Measurements from ENCODE around the gene CNBP.
A peak's percentile ranks its signal among the peaks of the same experiment; 100 is the strongest.

Gene CNBP

GRCh38 chr3:129121016-129121791, 62.5 kb downstream of the CNBP start:
- H3K4me1 ChIP-seq (ENCODE audit: control insufficient read depth, insufficient read depth, low read length, poor library complexity, severe bottlenecking), result peaks cover 35% of the 10 kb centered on the region
- H3K9me3 ChIP-seq (ENCODE audit: control insufficient read depth, low read length), result no peaks in the 10 kb centered on the region
- DNase-seq, result no peak

GRCh38 chr3:129120254-129121004, 63.3 kb downstream of the CNBP start:
- no peaks in the 10 kb centered on the region for H3K36me3 ChIP-seq (ENCODE audit: control insufficient read depth, insufficient read depth, low read length)
- DNase-seq, result peak; percentile 79 to 87 (median 83)
- no peaks in the 10 kb centered on the region for H3K27me3 ChIP-seq (replicated peaks; ENCODE audit: control insufficient read depth, insufficient read depth, low read length, poor library complexity, severe bottlenecking)
- peaks cover 35% of the 10 kb centered on the region for H3K4me1 ChIP-seq (ENCODE audit: control insufficient read depth, insufficient read depth, low read length, poor library complexity, severe bottlenecking)
- H3K4me3 ChIP-seq (ENCODE audit: insufficient read depth, low read depth, low read length, poor library complexity, severe bottlenecking), result peak overlapping the region; percentile 76
- H3K27ac ChIP-seq (ENCODE audit: insufficient read depth, low read length, poor library complexity, severe bottlenecking), result peak overlapping the region; percentile 89
- no peaks in the 10 kb centered on the region for H3K9me3 ChIP-seq (ENCODE audit: control insufficient read depth, low read length)

More at GRCh38 chr3:129121016-129121791, 62.5 kb downstream of the CNBP start:
- peak overlapping the region; percentile 89 for H3K27ac ChIP-seq (ENCODE audit: insufficient read depth, low read length, poor library complexity, severe bottlenecking)
- no peaks in the 10 kb centered on the region for H3K36me3 ChIP-seq (ENCODE audit: control insufficient read depth, insufficient read depth, low read length)
- H3K27me3 ChIP-seq (replicated peaks; ENCODE audit: control insufficient read depth, insufficient read depth, low read length, poor library complexity, severe bottlenecking), result no peaks in the 10 kb centered on the region
- H3K4me3 ChIP-seq (ENCODE audit: insufficient read depth, low read depth, low read length, poor library complexity, severe bottlenecking), result peak overlapping the region; percentile 76

GRCh38 chr3:129119365-129120100, 64.2 kb downstream of the CNBP start:
- peak overlapping the region; percentile 76 for H3K4me3 ChIP-seq (ENCODE audit: insufficient read depth, low read depth, low read length, poor library complexity, severe bottlenecking)
- no peak for DNase-seq
- H3K9me3 ChIP-seq (ENCODE audit: control insufficient read depth, low read length), result no peaks in the 10 kb centered on the region
- H3K27ac ChIP-seq (ENCODE audit: insufficient read depth, low read length, poor library complexity, severe bottlenecking), result peak overlapping the region; percentile 89
- no peaks in the 10 kb centered on the region for H3K36me3 ChIP-seq (ENCODE audit: control insufficient read depth, insufficient read depth, low read length)
- H3K4me1 ChIP-seq (ENCODE audit: control insufficient read depth, insufficient read depth, low read length, poor library complexity, severe bottlenecking), result peaks cover 37% of the 10 kb centered on the region
- no peaks in the 10 kb centered on the region for H3K27me3 ChIP-seq (replicated peaks; ENCODE audit: control insufficient read depth, insufficient read depth, low read length, poor library complexity, severe bottlenecking)

- Histone ChIP-seq H3K4me1 (ENCODE audit: control insufficient read depth, insufficient read depth, low read length, poor library complexity, severe bottlenecking) (peaks cover 42% of the 10 kb centered on the region), H3K27me3 (replicated peaks; ENCODE audit: control insufficient read depth, insufficient read depth, low read length, poor library complexity, severe bottlenecking) (no peaks in the 10 kb centered on the region), H3K4me3 (ENCODE audit: insufficient read depth, low read depth, low read length, poor library complexity, severe bottlenecking) (peak overlapping the region; percentile 76), H3K9me3 (ENCODE audit: control insufficient read depth, low read length) (no peaks in the 10 kb centered on the region), H3K27ac (ENCODE audit: insufficient read depth, low read length, poor library complexity, severe bottlenecking) (peak overlapping the region; percentile 89), H3K36me3 (ENCODE audit: control insufficient read depth, insufficient read depth, low read length) (no peaks in the 10 kb centered on the region)
- DNase-seq, result peak; percentile 30 to 43 (median 43)
Observed at GRCh38 chr3:129118745-129119144, 65.0 kb downstream of the CNBP start.

All from effector memory CD4-positive, alpha-beta T cell (primary cell).